NCI-H2081 (cell line): ENCODE results near the gene CPED1.

ENCODE experiments used
- DNase-seq, 2 experiments: peaks; one replicate each; lab custom pipeline; 2025; lab: John Stamatoyannopoulos, UW

CPED1 gene

GRCh38 chr7:121259826-121260225, 271.3 kb downstream of the CPED1 start:
- DNase-seq, result no peak

GRCh38 chr7:121261207-121261884, 272.8 kb downstream of the CPED1 start:
- DNase-seq, result no peak

GRCh38 chr7:121262221-121262620, 273.7 kb downstream of the CPED1 start:
- DNase-seq, result no peak

- no peak for DNase-seq
Observed at GRCh38 chr7:121262969-121263368, 274.5 kb downstream of the CPED1 start.

- DNase-seq, result no peak
Observed at GRCh38 chr7:121266307-121266894, 277.9 kb downstream of the CPED1 start.

- no peak for DNase-seq
Observed at GRCh38 chr7:121267612-121268011, 279.1 kb downstream of the CPED1 start.

DNA sequence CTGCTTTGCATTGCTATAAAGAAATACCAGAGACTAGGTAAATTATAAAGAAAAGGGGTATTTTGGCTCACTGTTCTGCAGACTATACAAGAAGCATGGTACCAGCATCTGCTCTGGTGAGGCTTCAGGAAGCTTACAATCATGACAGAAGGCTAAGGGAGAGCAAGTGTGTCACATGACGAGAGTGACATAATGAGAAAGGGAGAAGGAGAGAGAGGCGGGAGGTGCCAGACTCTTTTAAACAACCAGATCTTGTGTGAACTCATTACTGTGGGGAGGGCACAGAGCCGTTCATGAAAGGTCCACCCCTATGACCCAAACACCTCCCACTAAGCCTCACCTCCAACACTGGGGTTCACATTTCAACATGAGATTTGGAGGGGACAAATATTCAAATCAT, 281.3 kb downstream of the CPED1 start:
- DNase-seq, result no peak

- no peak for DNase-seq
Observed at GRCh38 chr7:121271098-121271497, 282.6 kb downstream of the CPED1 start.

DNA sequence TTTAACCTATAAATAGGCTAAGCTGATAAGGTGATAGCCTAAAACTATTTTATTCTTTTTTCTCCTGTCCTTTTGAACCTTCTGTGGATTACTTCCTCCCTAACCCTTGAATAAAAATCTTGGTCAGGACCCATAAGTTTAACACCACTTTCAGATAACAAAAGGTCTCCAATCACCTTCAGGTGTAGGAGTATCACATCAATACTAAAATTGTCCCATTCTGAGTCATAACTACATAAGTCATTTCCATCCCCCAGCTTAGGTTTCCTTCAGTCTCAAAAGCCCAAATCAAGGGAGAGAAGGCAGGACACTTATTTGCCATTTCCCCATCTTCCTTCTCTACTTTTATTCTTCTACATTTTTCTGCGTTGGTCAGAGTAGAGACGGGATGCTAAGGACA, 283.4 kb downstream of the CPED1 start:
- no peak for DNase-seq

GRCh38 chr7:121272676-121273075, 284.2 kb downstream of the CPED1 start:
- DNase-seq, result no peak

- no peak for DNase-seq
Observed at GRCh38 chr7:121273467-121274167, 285.1 kb downstream of the CPED1 start.

DNA sequence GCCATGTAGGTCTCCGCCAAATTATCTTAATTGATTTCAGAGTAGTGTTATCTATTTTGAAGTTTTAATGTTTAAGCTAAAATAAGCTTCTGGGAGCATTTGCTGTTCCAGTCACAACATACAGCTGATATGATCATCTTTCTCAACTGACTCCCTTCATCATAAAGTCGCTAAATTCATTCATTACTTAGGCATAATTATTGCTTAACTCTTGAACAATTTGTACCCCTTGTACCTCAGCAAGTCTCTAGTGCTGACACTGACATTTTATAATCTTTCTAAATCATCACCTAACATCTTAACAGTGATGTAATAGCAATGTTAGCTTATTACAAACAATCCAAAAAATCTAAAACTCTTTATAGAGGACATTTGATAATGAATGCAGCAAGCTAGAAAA, 286.0 kb downstream of the CPED1 start:
- DNase-seq, result no peak

DNA sequence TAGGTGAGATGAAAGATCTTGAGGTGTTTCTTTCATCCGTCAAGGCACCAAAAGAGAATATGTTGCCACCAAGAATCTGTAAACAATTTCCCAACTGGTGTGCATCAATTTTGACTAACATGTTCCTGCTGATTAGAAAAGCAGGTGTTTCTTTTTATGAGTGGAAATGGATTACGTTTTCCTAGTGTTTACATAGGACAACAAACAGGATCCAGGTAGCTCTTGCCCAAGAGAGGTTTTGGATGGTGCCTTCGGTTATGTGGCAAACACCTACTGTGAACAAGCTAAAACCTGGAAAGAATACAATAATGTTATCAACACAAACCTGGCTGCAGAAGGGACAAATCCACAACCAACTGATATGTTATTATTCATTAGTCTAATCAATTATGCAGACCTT, 286.7 kb downstream of the CPED1 start:
- peak; percentile 20 to 88 for DNase-seq

DNA sequence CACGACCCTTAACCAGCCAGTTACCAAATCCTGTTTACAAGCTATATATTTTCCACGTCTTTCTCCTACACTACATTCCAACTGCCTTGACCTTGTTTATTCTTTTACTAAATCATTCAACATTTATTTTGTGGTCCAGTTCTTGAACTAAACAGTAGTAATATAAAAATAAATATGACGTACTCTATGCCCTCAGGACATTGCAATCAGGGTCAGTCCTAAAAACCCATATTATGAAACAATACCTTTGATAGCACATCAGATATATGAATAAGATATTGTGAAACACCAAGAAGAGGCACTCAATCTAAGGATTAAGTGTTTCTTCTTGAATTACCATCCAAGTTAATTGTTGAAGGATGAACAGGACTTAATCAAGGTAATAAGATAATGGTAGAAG, 287.8 kb downstream of the CPED1 start:
- no peak for DNase-seq

GRCh38 chr7:121278120-121279021, 289.9 kb downstream of the CPED1 start:
- no peak for DNase-seq

GRCh38 chr7:121279060-121279620, 290.6 kb downstream of the CPED1 start:
- no peak for DNase-seq

DNA sequence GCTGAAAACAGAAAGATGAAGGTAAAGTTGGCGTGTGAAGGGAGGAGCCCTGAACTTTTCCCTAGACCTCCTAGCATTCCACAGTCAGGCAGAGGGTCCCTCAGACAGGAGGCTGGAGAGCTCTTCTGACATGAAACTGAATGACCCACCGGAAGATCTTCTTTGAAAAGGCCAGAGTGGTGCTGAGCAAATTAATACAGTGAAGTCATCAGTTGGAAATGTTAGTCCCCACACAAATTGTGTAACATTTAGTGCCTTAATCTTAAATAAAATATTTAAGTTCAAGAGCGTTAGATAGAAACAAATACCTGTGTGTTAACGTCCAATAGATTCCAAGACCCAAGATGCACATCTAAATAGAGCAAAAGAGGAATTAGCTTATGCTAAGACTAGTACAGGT, 291.3 kb downstream of the CPED1 start:
- DNase-seq, result no peak

- no peak for DNase-seq
Observed at GRCh38 chr7:121280656-121281055, 292.1 kb downstream of the CPED1 start.

- peak in 1 of 2 experiments; percentile 10 for DNase-seq
Observed at GRCh38 chr7:121282129-121282528, 293.6 kb downstream of the CPED1 start.

DNA sequence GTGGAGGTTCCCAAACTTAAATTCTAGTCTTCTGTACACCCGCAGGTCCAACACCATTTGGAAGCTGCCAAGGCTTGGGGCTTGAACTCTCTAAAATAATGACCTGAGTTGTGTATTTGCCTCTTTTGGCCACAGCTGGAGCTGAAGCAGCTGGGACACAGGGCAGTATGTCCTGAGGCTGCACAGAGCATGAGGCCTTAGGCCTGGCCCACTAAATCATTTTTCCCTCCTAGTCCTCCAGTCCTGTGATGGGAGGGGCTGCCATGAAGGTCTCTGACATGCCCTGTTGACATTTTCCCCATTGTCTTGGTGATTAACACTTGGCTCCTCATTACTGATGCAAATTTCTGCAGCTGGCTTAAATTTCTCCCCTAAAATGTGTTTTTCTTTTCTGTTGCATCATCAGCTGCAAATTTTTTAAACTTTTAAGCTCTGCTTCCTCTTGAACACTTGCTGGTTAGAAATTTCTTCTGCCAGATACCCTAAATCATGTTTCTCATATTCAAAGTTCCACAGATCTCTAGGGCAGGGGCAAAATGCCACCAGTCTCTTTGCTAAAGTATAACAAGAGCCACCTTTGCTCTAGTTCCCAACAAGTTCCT, 296.7 kb downstream of the CPED1 start:
- DNase-seq, result no peak

DNA sequence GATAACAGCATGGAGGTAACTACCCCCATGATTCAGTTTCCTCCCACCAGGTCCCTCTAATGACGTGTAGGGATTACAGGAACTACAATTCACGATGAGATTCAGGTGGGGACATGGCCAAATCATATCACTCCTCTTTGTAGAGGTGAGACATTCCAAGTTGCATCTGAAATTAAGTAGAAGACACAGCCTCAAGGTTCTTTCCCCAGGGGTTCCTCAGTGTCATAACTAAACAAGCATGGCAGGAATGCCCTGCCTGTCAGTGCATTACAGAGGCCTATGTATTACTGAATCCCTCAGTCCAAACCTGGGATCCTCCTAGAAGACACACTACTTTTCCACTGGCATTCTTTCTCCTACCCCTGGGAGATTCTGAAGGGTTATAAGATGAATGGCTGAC, 297.7 kb downstream of the CPED1 start:
- DNase-seq, result no peak
